Epithelial cell of esophagus (primary cell): ENCODE results near the gene ARID5B.

Source experiments
- DNase-seq: peaks from one replicate; pipeline ENCODE4 v3.0.0; 2010; ENCODE audit warnings: low read depth
- H3K4me3 ChIP-seq: 2 replicates; pipeline ENCODE4 v1.5.1; 2011; ENCODE audit warnings: mild to moderate bottlenecking, low read length, control low read depth
- TF ChIP-seq, protein P1 (sequence below): IDR thresholded peaks from 2 replicates; pipeline ENCODE4 v1.5.1; 2011; ENCODE audit warnings: low read depth, mild to moderate bottlenecking, low read length, control low read depth, inconsistent platforms; ENCODE audit not compliant: insufficient read depth; ENCODE audit errors: missing control alignments

ARID5B gene

DNA sequence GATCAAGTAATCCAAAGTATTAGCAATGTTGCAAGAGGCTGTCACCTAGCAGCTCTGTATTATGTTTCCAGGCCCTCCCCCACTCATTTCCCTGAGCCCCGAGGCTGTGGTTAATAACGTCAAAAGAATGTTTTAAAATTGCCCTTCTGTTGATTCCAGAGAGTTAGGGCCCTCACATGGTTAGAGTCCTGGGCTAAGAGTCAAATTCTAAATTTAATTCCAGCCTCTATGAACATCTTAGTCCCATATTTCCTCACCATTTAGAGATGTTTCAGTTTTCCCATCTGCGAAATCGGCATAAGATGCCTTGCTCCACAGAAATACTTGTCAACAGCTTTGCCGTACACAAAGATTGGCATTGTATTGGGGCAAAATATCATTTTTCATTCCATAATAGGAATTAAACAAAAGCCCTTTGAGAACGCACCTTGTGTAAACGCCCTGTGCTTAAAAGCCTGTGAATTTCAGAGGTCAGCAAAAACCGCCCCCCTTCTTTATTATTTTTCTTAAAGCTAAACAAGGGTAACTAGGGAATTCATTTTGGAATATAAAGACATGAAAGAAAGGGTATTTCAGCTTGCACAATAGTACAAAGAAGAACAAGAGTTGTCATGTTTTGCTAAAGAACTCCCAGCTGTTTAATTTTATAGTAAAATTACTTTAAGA lies 135.8 kb downstream of the ARID5B start:
- no peak overlapping the region for H3K4me3 ChIP-seq
- DNase-seq, result peak; percentile 76
- TF ChIP-seq, protein P1, sequence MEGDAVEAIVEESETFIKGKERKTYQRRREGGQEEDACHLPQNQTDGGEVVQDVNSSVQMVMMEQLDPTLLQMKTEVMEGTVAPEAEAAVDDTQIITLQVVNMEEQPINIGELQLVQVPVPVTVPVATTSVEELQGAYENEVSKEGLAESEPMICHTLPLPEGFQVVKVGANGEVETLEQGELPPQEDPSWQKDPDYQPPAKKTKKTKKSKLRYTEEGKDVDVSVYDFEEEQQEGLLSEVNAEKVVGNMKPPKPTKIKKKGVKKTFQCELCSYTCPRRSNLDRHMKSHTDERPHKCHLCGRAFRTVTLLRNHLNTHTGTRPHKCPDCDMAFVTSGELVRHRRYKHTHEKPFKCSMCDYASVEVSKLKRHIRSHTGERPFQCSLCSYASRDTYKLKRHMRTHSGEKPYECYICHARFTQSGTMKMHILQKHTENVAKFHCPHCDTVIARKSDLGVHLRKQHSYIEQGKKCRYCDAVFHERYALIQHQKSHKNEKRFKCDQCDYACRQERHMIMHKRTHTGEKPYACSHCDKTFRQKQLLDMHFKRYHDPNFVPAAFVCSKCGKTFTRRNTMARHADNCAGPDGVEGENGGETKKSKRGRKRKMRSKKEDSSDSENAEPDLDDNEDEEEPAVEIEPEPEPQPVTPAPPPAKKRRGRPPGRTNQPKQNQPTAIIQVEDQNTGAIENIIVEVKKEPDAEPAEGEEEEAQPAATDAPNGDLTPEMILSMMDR, result no peak

DNA sequence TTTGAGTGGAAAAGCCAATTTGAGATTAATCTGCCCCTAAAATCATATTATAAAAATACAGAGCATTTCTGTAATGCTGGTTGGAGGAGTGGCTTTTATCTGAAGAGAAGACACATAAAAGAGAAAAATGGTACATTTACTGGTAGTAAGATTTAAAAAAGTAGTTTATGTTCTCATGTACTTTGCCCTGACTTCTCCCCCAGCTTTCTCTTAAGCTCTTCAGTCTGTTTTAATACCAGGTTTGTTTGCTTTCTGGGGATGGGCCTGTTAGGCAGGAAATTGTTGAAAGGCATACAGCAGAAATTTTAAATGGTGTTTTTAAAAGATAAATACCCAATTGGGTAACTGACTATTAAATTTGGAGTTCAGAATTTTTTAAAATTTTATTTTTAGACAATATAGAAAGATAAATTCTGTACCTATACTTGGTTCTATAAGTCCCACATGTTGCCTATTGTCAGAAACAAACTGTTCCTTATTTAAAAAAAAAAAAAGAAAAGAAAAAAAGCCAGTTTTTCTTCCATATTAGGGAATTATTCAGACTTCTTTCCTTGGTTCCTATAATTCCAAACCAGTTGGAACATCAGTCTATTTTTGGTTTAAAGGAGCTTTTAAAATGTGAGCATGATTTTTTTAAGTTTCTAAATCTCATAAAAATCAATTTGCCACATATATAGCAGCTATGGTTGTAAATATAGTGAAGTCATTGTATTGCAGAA lies 136.6 kb downstream of the ARID5B start:
- DNase-seq, result no peak
- H3K4me3 ChIP-seq, result no peak overlapping the region
- TF ChIP-seq, protein P1, result no peak

DNA sequence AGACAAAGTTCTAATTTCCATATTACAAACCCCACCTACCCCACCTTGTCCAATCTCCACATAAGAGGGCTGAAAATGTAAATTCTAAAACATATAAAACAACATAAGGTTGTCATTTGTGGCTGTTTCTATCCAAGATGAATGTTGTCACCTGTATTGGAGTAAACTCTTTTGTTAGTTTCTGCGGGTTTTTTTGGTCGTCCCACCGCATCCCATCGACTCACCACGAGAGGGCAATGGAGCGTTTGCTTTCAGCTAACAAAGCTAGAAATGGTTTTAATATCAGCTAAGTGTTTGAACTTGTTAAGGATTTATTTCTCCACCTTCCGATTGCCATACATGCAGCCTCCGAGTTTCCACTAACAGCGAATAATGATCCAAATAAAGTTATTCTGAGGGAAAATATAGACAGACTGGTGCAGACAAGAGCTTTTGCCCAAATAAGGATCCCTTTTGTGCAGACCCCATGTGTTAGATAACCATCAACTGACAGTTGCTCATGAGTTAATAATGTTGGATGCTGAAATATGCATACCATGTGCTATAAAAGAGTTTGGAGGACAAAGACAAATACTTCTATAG lies 137.2 kb downstream of the ARID5B start:
- H3K4me3 ChIP-seq, result no peak overlapping the region
- TF ChIP-seq, protein P1, result peak; percentile 92
- peak; percentile 78 for DNase-seq

DNA sequence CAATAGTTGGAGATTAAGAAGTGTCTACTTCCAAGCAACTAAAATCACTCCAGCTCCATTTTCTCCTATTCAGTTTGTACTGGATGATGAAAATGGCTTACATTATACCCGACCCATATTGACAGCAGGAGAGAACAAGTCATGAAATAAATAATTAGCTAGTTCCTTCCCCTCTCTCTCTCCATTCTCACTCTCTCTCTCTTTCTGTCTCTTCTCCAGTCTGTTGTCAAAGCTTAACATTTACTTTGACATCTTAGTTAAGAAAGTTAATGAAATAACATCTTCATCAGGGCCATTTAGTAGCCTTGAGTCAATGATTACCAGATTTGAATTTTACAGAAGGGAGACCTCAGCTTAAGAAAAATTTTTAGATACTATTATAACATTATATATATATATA lies 138.5 kb downstream of the ARID5B start:
- TF ChIP-seq, protein P1, result no peak
- no peak overlapping the region for H3K4me3 ChIP-seq
- DNase-seq, result no peak

DNA sequence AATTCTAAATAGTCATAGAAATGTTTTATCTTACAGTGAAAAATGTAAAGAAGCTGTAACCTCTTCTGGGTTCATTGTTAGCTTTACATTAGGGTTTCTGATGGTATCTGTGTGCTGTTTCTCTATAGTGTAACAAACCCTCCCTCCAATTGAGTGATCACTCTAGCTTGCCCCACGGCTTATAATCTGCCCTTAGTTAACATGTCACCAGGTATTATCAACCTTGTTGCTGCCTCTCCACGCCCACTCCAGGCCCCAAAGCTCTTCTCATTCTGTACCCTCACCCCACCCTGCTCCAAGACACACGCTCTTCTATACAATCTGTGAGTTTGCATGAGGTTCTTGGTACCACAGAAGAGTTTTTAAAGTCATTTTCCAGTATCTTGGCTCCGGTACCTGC lies 139.4 kb downstream of the ARID5B start:
- H3K4me3 ChIP-seq, result no peak overlapping the region
- TF ChIP-seq, protein P1, result no peak
- no peak for DNase-seq

DNA sequence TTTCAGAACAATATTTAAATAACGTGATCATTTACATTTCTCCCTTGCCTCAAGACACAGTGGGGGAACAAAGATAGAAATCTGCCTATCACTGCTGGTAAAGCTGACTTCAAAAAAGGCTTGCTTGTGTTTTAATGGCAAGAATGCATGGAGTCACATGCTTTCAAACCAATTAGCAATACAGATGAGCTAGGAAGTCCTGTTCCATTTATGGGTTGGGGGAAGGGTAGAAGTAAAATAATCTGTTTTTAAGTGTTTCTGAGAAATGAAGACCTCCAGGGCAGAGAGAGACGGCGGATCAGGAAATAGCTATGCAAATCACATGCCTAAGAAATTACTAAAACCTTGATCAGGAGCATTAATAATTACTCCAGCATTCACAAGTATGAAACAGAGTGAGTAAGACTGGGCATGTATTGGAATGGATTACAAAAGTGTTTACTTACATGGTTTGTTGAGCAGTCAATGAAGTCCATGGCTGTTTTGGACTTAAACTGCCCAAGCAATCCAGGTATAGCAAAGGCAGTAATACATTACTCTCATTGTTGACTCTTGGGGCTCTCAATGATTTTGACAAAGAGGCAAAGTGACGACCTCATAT lies 142.0 kb downstream of the ARID5B start:
- peak; percentile 80 for DNase-seq
- TF ChIP-seq, protein P1, result no peak
- H3K4me3 ChIP-seq, result no peak overlapping the region
